GM23338 (cell line): ENCODE data around the gene ZNF516. TPM values are rescaled to one million over a fixed set of nuclear protein-coding genes. Genes with fewer than 3 reads are reported as not detected.

ENCODE experiments used
- ATAC-seq: fragments of 200-7000 bp; cut with Tn5 transposase; 3 replicates; pipeline ENCODE4 v1.9.1; 2020
- DNase-seq: peaks from one replicate; pipeline ENCODE4 v3.0.0-alpha.2; 2015; ENCODE audit warnings: low spot score
- H2AFZ ChIP-seq: fragments of 200-600 bp; sonication (generic); 2 replicates; pipeline ENCODE4 v1.8.0; 2016; ENCODE audit warnings: antibody characterized with exemption, mild to moderate bottlenecking, moderate library complexity
- H3F3A ChIP-seq: fragments of 200-600 bp; sonication (generic); replicated peaks from 2 replicates; pipeline ENCODE4 v1.8.0; 2017; ENCODE audit warnings: antibody characterized with exemption, mixed run types, low read depth
- H3K27ac ChIP-seq: fragments of 200-600 bp; sonication (generic); 2 replicates; pipeline ENCODE4 v1.6.1; 2016; ENCODE audit warnings: low read depth
- H3K27me3 ChIP-seq: fragments of 200-600 bp; sonication (generic); 2 replicates; pipeline ENCODE4 v1.8.0; 2016; ENCODE audit warnings: mild to moderate bottlenecking, mixed run types, moderate library complexity; ENCODE audit not compliant: insufficient read depth
- H3K36me3 ChIP-seq: fragments of 200-600 bp; sonication (generic); 2 replicates; pipeline ENCODE4 v1.8.0; 2016; ENCODE audit warnings: mild to moderate bottlenecking; ENCODE audit not compliant: insufficient read depth
- H3K4me1 ChIP-seq: fragments of 200-600 bp; sonication (generic); 2 replicates; pipeline ENCODE4 v1.8.0; 2016; ENCODE audit warnings: mild to moderate bottlenecking, moderate library complexity; ENCODE audit not compliant: insufficient read depth
- H3K4me2 ChIP-seq: fragments of 200-600 bp; sonication (generic); 2 replicates; pipeline ENCODE4 v1.7.1; 2017; ENCODE audit warnings: mixed run types
- H3K4me3 ChIP-seq: fragments of 200-600 bp; sonication (generic); 2 replicates; pipeline ENCODE4 v1.6.1; 2016; ENCODE audit warnings: mixed run types
- H3K79me2 ChIP-seq: fragments of 200-600 bp; sonication (generic); replicated peaks from 2 replicates; pipeline ENCODE4 v1.8.0; 2017; ENCODE audit warnings: mild to moderate bottlenecking; ENCODE audit not compliant: insufficient read depth
- H3K9me2 ChIP-seq: fragments of 200-600 bp; sonication (generic); 2 replicates; pipeline ENCODE4 v1.8.0; 2017; ENCODE audit not compliant: insufficient read depth
- H4K20me1 ChIP-seq: fragments of 200-600 bp; sonication (generic); replicated peaks from 2 replicates; pipeline ENCODE4 v1.8.0; 2017; ENCODE audit warnings: mild to moderate bottlenecking; ENCODE audit not compliant: insufficient read depth
- H3K27ac Mint-ChIP-seq: 2 replicates; pipeline ENCODE4 v1.8.0; 2020; ENCODE audit warnings: inconsistent platforms, mild to moderate bottlenecking, moderate library complexity, mixed read lengths
- H3K27me3 Mint-ChIP-seq: 3 replicates; pipeline ENCODE4 v1.8.0; 2022; ENCODE audit warnings: low read depth, mild to moderate bottlenecking, moderate library complexity, mixed read lengths, inconsistent platforms; ENCODE audit not compliant: insufficient read depth, poor library complexity
- H3K36me3 Mint-ChIP-seq: 3 replicates; pipeline ENCODE4 v1.8.0; 2021; ENCODE audit warnings: low read depth, mild to moderate bottlenecking, inconsistent platforms, moderate library complexity, mixed read lengths
- H3K4me1 Mint-ChIP-seq: 3 replicates; pipeline ENCODE4 v1.8.0; 2020; ENCODE audit warnings: mild to moderate bottlenecking, inconsistent platforms, mixed read lengths
- H3K4me3 Mint-ChIP-seq: 3 replicates; pipeline ENCODE4 v1.8.0; 2021; ENCODE audit warnings: moderate library complexity, mild to moderate bottlenecking, inconsistent platforms, mixed read lengths
- H3K9me3 Mint-ChIP-seq: 3 replicates; pipeline ENCODE4 v1.8.0; 2020; ENCODE audit warnings: moderate library complexity, mild to moderate bottlenecking, inconsistent platforms, mixed read lengths
- CREB1 ChIP-seq: fragments of 250-450 bp; sonication (Bioruptor Pico); IDR thresholded peaks from 2 replicates; pipeline ENCODE4 v1.5.0; 2020; ENCODE audit warnings: low read depth, mild to moderate bottlenecking, moderate library complexity
- CTCF ChIP-seq, 2 experiments: fragments of 200-600 bp in 1 of 2; sonication (generic) in 1 of 2; conservative IDR thresholded peaks; 2 replicates each; pipeline versions ENCODE4 v1.5.1 to v1.6.1; 2016 to 2017; ENCODE audit warnings: antibody characterized with exemption in 2 of 2, low read depth in 2 of 2, mild to moderate bottlenecking in 2 of 2, moderate library complexity in 1 of 2
- ETS1 ChIP-seq: IDR thresholded peaks from 2 replicates; pipeline ENCODE4 v1.6.1; 2016; ENCODE audit warnings: antibody characterized with exemption
- EZH2 ChIP-seq: fragments of 200-600 bp; sonication (generic); IDR thresholded peaks from one replicate; pipeline ENCODE4 v1.8.0; 2017; ENCODE audit warnings: antibody characterized with exemption, mild to moderate bottlenecking, low read depth; ENCODE audit not compliant: unreplicated experiment
- EZH2phosphoT487 ChIP-seq: fragments of 200-600 bp; sonication (generic); IDR thresholded peaks from one replicate; pipeline ENCODE4 v1.8.1; 2018; ENCODE audit warnings: antibody characterized with exemption; ENCODE audit not compliant: unreplicated experiment
- JUNB ChIP-seq: IDR thresholded peaks from one replicate; pipeline ENCODE4 v1.6.1; 2016; ENCODE audit warnings: antibody characterized with exemption; ENCODE audit not compliant: unreplicated experiment
- NANOG ChIP-seq: IDR thresholded peaks from 2 replicates; pipeline ENCODE4 v1.6.1; 2016; ENCODE audit warnings: antibody characterized with exemption, borderline replicate concordance
- REST ChIP-seq: IDR thresholded peaks from one replicate; pipeline ENCODE4 v1.6.1; 2018; ENCODE audit warnings: antibody characterized with exemption; ENCODE audit not compliant: unreplicated experiment
- STAT1 ChIP-seq: IDR thresholded peaks from one replicate; pipeline ENCODE4 v1.6.1; 2016; ENCODE audit warnings: antibody characterized with exemption; ENCODE audit not compliant: unreplicated experiment
- ZNF114 ChIP-seq: fragments of 250-450 bp; sonication (Bioruptor Pico); IDR thresholded peaks from 2 replicates; pipeline ENCODE4 v1.5.0; 2020; ENCODE audit warnings: mild to moderate bottlenecking, moderate library complexity
- ZNF331 ChIP-seq: fragments of 250-450 bp; sonication (Bioruptor Pico); IDR thresholded peaks from 2 replicates; pipeline ENCODE4 v1.5.0; 2020; ENCODE audit warnings: low read depth, mild to moderate bottlenecking, moderate library complexity
- ZNF462 ChIP-seq: fragments of 250-450 bp; sonication (Bioruptor Pico); IDR thresholded peaks from 2 replicates; pipeline ENCODE4 v1.5.0; 2020; ENCODE audit warnings: mild to moderate bottlenecking, moderate library complexity
- polyA plus RNA-seq: library from polyadenylated mRNA; unstranded; fragments of >200 nt; fragmentation: Nextera tagmentation; extraction: Ambion mirVana; gene quantifications from 2 replicates; pipeline ENCODE4 v1.2.1, GENCODE V29; 2016
- total RNA-seq: library from RNA; depleted of rRNA; stranded (reverse); fragments of >200 nt; shearing (Covaris generic); gene quantifications from 2 replicates; pipeline ENCODE4 v1.2.3, GENCODE V29; 2014

Gene ZNF516
- total and polyA plus RNA-seq, 2 experiments from 2014 or later, result 11.9 to 24.2 TPM

GRCh38 chr18:76389716-76390115, 105.3 kb downstream of the ZNF516 start:
- peaks cover 3% of the 10 kb centered on the region; the same call in 1 of the 2 replicates for H3K79me2 ChIP-seq

More at GRCh38 chr18:76389716-76390115, 105.3 kb downstream of the ZNF516 start:
- Histone ChIP-seq H4K20me1 (no peaks in the 10 kb centered on the region), H3K27me3 (no peaks in the 10 kb centered on the region), H3K4me2 (no peak overlapping the region), H3K36me3 (no peaks in the 10 kb centered on the region), H3F3A (no peaks in the 10 kb centered on the region), H3K4me1 (no peaks in the 10 kb centered on the region), H3K27ac (no peak overlapping the region), H3K4me3 (no peak overlapping the region), H2AFZ (no peak overlapping the region), H3K9me2 (no peaks in the 10 kb centered on the region)
- H3K4me3 Mint-ChIP-seq, result no peak overlapping the region
- H3K27me3 Mint-ChIP-seq, result peaks cover 6% of the 10 kb centered on the region
- H3K27ac Mint-ChIP-seq, result peak overlapping the region; percentile 64
- ATAC-seq (no peak), DNase-seq (no peak)
- peaks cover 10% of the 10 kb centered on the region for H3K4me1 Mint-ChIP-seq
- TF ChIP-seq ZNF114 (CRISPR knock-in tag) (no peak), ZNF331 (CRISPR knock-in tag) (no peak), NANOG (no peak), STAT1 (no peak), CREB1 (CRISPR knock-in tag) (no peak), EZH2phosphoT487 (no peak), ZNF462 (no peak), CTCF (conservative IDR thresholded peaks at IDR 0.05; ENCODE audit: low read depth in 2 of 2) (no peak), ETS1 (no peak), JUNB (no peak), EZH2 (no peak), REST (no peak)
- peaks cover 22% of the 10 kb centered on the region for H3K9me3 Mint-ChIP-seq
- peaks cover 20% of the 10 kb centered on the region for H3K36me3 Mint-ChIP-seq
